Thoracic aorta (tissue), 2 donors: Measurements from ENCODE around the gene UGT1A5. TPM values are rescaled to one million over a fixed set of nuclear protein-coding genes. Genes with fewer than 3 reads are reported as not detected.

Experiments
- ATAC-seq: fragments of 150-250 bp; one replicate; pipeline ENCODE4 v1.8.0; 2017; ENCODE audit warnings: low read depth; ENCODE audit not compliant: insufficient number of reproducible peaks, low FRiP score
- DNase-seq: peaks from one replicate; pipeline ENCODE4 v3.0.0-alpha.2; 2020; ENCODE audit warnings: low spot score
- H3K27ac ChIP-seq, 2 donors: fragments of 200-600 bp; sonication (generic); 1 replicate in 1 of 2; 2 replicates in 1 of 2; pipeline ENCODE4 v1.5.1; 2016; ENCODE audit warnings: mild to moderate bottlenecking in 2 of 2, moderate library complexity in 2 of 2
- H3K27me3 ChIP-seq: fragments of 200-600 bp; sonication (generic); replicated peaks from 2 replicates; pipeline ENCODE4 v1.6.0; 2016; ENCODE audit warnings: mild to moderate bottlenecking; ENCODE audit not compliant: insufficient read depth
- H3K36me3 ChIP-seq: fragments of 200-600 bp; sonication (generic); one replicate; pipeline ENCODE4 v1.5.1; 2016
- H3K4me1 ChIP-seq, 2 donors: fragments of 200-600 bp; sonication (generic); 1 replicate in 1 of 2; 2 replicates in 1 of 2; pipeline versions ENCODE4 v1.5.1 to v1.6.0; 2016; ENCODE audit warnings: low read depth in 2 of 2, mild to moderate bottlenecking in 1 of 2; ENCODE audit not compliant: control insufficient read depth in 1 of 2
- H3K4me3 ChIP-seq: fragments of 200-600 bp; sonication (generic); 2 replicates; pipeline ENCODE4 v1.5.1; 2016; ENCODE audit warnings: mild to moderate bottlenecking
- H3K9me3 ChIP-seq: fragments of 200-600 bp; sonication (generic); 2 replicates; pipeline ENCODE4 v1.5.1; 2016
- CTCF ChIP-seq: fragments of 200-600 bp; sonication (generic); IDR thresholded peaks from one replicate; pipeline ENCODE4 v1.5.1; 2019; ENCODE audit warnings: antibody characterized with exemption
- total RNA-seq, 2 donors: library from RNA; depleted of rRNA; stranded (reverse); fragments of >200 nt; gene quantifications; one replicate each; pipeline versions ENCODE4 v1.1.0 to v1.2.3, GENCODE V29; 2016

UGT1A5 gene
- total RNA-seq, 2 donors from 2014 or later: not detected

- H3K9me3 ChIP-seq: no peaks in the 10 kb centered on the region
- DNase-seq: no peak
- no peak for TF ChIP-seq CTCF
- no peaks in the 10 kb centered on the region for H3K4me1 ChIP-seq
- H3K27ac ChIP-seq: no peak overlapping the region
- H3K27me3 ChIP-seq: no peaks in the 10 kb centered on the region
- H3K4me3 ChIP-seq: no peak overlapping the region
- ATAC-seq: no peak
- no peaks in the 10 kb centered on the region for H3K36me3 ChIP-seq
Measured at GRCh38 chr2:233689031-233689430, 23.7 kb upstream of the UGT1A5 start.

- no peaks in the 10 kb centered on the region for H3K4me1 ChIP-seq
- ATAC-seq: no peak
- H3K27ac ChIP-seq: no peak overlapping the region
- H3K4me3 ChIP-seq: no peak overlapping the region
- H3K27me3 ChIP-seq: no peaks in the 10 kb centered on the region
- no peaks in the 10 kb centered on the region for H3K36me3 ChIP-seq
- no peak for DNase-seq
- TF ChIP-seq CTCF: no peak
- H3K9me3 ChIP-seq: no peaks in the 10 kb centered on the region
Measured at GRCh38 chr2:233689501-233689900, 23.2 kb upstream of the UGT1A5 start.

GRCh38 chr2:233690444-233690843 is 22.3 kb upstream of the UGT1A5 start:
- no peaks in the 10 kb centered on the region for H3K9me3 ChIP-seq
- no peaks in the 10 kb centered on the region for H3K36me3 ChIP-seq
- no peak overlapping the region for H3K27ac ChIP-seq
- no peaks in the 10 kb centered on the region for H3K27me3 ChIP-seq
- H3K4me3 ChIP-seq: no peak overlapping the region
- DNase-seq (no peak), ATAC-seq (no peak)
- H3K4me1 ChIP-seq: no peaks in the 10 kb centered on the region
- TF ChIP-seq CTCF: no peak

GRCh38 chr2:233691443-233692433 is 21.0 kb upstream of the UGT1A5 start:
- no peaks in the 10 kb centered on the region for H3K27me3 ChIP-seq
- H3K4me3 ChIP-seq: no peak overlapping the region
- DNase-seq (no peak), ATAC-seq (no peak)
- H3K36me3 ChIP-seq: no peaks in the 10 kb centered on the region
- H3K4me1 ChIP-seq: no peaks in the 10 kb centered on the region
- no peaks in the 10 kb centered on the region for H3K9me3 ChIP-seq
- no peak overlapping the region for H3K27ac ChIP-seq
- no peak for TF ChIP-seq CTCF

GRCh38 chr2:233692648-233693047 is 20.1 kb upstream of the UGT1A5 start, which contains the start of gene UGT1A6:
TSS of gene UGT1A6 (plus strand) at chr2:233692890. CDS start at chr2:233693005, 115 bp downstream.
- ATAC-seq: no peak
- Histone ChIP-seq H3K9me3 (no peaks in the 10 kb centered on the region), H3K27me3 (no peaks in the 10 kb centered on the region), H3K4me3 (no peak within 1 kb of the TSS), H3K4me1 (no peaks in the 10 kb centered on the region), H3K36me3 (no peaks in the 10 kb centered on the region), H3K27ac (no peak within 1 kb of the TSS)
- no peak for TF ChIP-seq CTCF
- no peak for DNase-seq
